ENCODE data around the gene SYTL3.
"Not testable (repeated sequence)": the region's sequence is repeated elsewhere in the genome, so short reads cannot be mapped to it uniquely, and the experiment has no call there.

SYTL3 gene

GRCh38 chr6:158649289-158650143, at the start of gene SYTL3:
TSS of gene SYTL3 (plus strand) at chr6:158650054. CDS start at chr6:158663269, 13,215 bp downstream.
- H3K4me3 ChIP-seq (replicated peaks in 1 of 2; ENCODE audit: low read depth in 2 of 2, low read length in 2 of 2) = no peak within 1 kb of the TSS
- TF ChIP-seq CTCF (IDR thresholded peaks at IDR 0.05; ENCODE audit: low read depth, low read length) = no peak
- peak; percentile 87 to 88 for DNase-seq (ENCODE audit: low read depth in 2 of 2)

GRCh38 chr6:158603261-158604047, 46.4 kb upstream of the SYTL3 start:
- H3K4me3 ChIP-seq (replicated peaks in 1 of 2; ENCODE audit: low read depth in 2 of 2, low read length in 2 of 2) = no peak overlapping the region
- no peak for DNase-seq (ENCODE audit: low read depth in 2 of 2)
- no peak for TF ChIP-seq CTCF (IDR thresholded peaks at IDR 0.05; ENCODE audit: low read depth, low read length)

- no peak for TF ChIP-seq CTCF (IDR thresholded peaks at IDR 0.05; ENCODE audit: low read depth, low read length)
- H3K4me3 ChIP-seq (replicated peaks in 1 of 2; ENCODE audit: low read depth in 2 of 2, low read length in 2 of 2) = no peak overlapping the region
- DNase-seq (ENCODE audit: low read depth in 2 of 2) = no peak
These were observed 45.8 kb upstream of the SYTL3 start for GRCh38 chr6:158604048-158604406.

GRCh38 chr6:158605266-158605878, 44.5 kb upstream of the SYTL3 start:
- no peak overlapping the region for H3K4me3 ChIP-seq (replicated peaks in 1 of 2; ENCODE audit: low read depth in 2 of 2, low read length in 2 of 2)
- peak; percentile 84 for DNase-seq (ENCODE audit: low read depth in 2 of 2)
- TF ChIP-seq CTCF (IDR thresholded peaks at IDR 0.05; ENCODE audit: low read depth, low read length) = peak; percentile 70

GRCh38 chr6:158606011-158606410, 43.8 kb upstream of the SYTL3 start:
- not testable (repeated sequence) for H3K4me3 ChIP-seq (replicated peaks in 1 of 2; ENCODE audit: low read depth in 2 of 2, low read length in 2 of 2); DNase-seq (ENCODE audit: low read depth in 2 of 2)

GRCh38 chr6:158606935-158607334, 42.9 kb upstream of the SYTL3 start:
- DNase-seq (ENCODE audit: low read depth in 2 of 2) = no peak
- no peak overlapping the region for H3K4me3 ChIP-seq (replicated peaks in 1 of 2; ENCODE audit: low read depth in 2 of 2, low read length in 2 of 2)
- TF ChIP-seq CTCF (IDR thresholded peaks at IDR 0.05; ENCODE audit: low read depth, low read length) = no peak
